Measurements from ENCODE around the gene TOMM6.

GRCh38 chr6:41750374-41750773 lies 37.1 kb upstream of the TOMM6 start:
- TF ChIP-seq CTCF (IDR thresholded peaks at IDR 0.05) (no peak), POLR2AphosphoS5 (IDR thresholded peaks at IDR 0.05) (no peak)

Data from prostate gland (tissue), 2 donors.